Mammary epithelial cell (primary cell): ENCODE data around the gene CTIF.

Experiments used
- CTCF ChIP-seq, 2 donors: IDR thresholded peaks in 1 of 2; conservative IDR thresholded peaks in 1 of 2; 2 replicates each; pipeline ENCODE4 v1.5.1; 2011 to 2012; ENCODE audit warnings: inconsistent platforms in 2 of 2, low read length in 2 of 2, mild to moderate bottlenecking in 2 of 2, control low read depth in 1 of 2, low read depth in 1 of 2; ENCODE audit not compliant: insufficient read depth in 1 of 2; ENCODE audit errors: extremely low read depth in 1 of 2
- EZH2 ChIP-seq: IDR thresholded peaks from 2 replicates; pipeline ENCODE4 v1.6.1; 2012; ENCODE audit warnings: low read length, inconsistent platforms, borderline replicate concordance

- TF ChIP-seq CTCF (conservative IDR thresholded peaks at IDR 0.05 in 1 of 2, IDR thresholded peaks at IDR 0.05 in 1 of 2; ENCODE audit: extremely low read depth in 1 of 2, insufficient read depth in 1 of 2, low read depth in 1 of 2, low read length in 2 of 2) (no peak), EZH2 (no peak)
Measured at GRCh38 chr18:48693006-48693405, 154.2 kb downstream of the CTIF start.
